Measurements from ENCODE around the gene ZNF229. TPM values are rescaled to one million over a fixed set of nuclear protein-coding genes. Genes with fewer than 3 reads are reported as not detected.

Gene ZNF229
- 8.5 and 11.0 TPM in 2 replicates for total RNA-seq

DNA sequence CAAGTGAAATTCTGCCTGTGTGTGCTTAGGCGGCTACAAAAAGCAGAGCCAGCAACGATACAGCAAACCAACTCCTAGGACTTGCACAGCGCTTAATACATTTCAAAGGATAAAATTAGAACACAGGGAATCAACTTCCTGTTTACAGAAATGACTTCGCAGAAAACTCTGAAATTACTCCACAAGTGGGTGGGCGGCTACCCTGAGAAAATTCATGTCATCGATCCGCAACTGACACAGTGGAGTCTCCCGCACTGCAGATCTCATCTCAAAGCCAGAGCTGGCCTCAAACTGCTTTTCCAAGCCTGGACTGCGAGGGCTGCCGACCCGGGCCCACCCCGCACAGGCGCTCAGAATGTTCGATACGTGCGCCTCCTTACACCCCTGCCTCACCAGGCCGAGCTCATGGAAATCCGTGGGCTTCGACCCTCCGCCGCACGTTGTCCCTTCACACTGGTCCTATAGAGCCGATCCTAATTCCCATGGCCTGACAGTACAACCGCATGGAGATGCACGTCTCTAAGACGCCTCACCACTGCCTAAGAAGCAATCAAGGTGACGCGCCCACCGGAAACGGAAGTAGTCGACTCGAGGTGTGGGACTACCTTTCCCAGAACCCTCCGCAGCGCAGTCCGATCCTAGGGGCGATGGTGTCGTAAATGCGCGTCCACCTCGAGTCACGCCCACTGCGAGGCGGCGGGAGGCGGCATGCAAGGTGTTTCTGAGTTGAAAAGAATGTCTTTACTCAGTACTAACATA, at the start of gene ZNF229:
Gene ZNF229 (minus strand): TSS at position 557 of the 759 bp plus-strand sequence. CDS start 5,625 bp downstream, outside the sequence.

DNA sequence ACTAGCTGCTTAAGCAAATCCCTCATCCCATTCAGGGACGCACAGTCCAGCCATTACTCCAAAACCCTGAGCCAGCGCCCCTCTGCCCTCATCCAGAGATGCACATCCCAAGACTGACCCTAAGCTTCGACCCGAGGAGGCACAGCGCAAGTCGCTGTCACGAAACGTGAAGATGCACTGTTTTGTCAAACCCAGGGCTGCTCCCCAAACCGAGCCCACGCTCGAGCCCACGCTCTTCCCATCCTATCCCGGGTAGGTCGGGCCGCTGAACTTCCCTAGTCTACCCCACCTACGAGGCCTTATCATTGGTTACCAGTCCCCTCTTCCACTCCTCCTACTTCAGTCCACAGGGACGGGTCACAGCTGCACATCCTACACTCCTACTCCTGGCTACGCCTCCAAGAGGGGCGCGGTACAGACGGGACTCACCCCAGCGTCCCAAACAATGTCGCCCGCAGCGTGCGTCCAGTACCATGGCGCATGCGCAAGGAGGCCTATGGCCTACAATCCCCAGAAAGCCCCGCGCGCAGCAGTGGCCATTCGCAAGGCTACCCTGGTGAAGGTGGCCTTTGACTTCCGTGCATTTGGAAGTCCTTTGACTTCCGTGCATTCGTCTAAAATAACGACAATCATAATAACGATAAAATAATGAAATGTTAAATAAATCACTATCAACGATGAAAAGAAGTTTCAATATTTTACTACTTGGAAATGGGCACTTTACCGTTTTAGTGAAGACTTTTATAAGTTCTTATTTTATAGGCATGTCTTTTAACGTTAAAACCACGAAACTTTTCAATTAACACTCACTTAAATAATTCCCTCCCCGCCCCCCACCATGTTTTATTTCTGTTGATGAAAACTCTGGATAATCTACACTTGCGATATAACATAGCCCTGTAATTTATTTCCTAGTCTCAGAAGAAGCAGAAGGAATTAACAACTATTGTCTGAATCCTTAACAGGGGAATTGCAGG, 46.8 kb downstream of the ZNF229 start, which contains the start of gene ZNF285:
Gene ZNF285 (minus strand): TSS at position 470 of the 977 bp plus-strand sequence. CDS start 4,395 bp downstream, outside the sequence.

Other genes starting within 250 kb of the ZNF229 start
- 19.3 and 20.5 TPM in 2 replicates for gene ZNF227, start 235.9 kb downstream of the ZNF229 start, total RNA-seq
- 0.55 and 0.87 TPM in 2 replicates for gene ZNF233, start 188.6 kb downstream of the ZNF229 start, total RNA-seq
- 2.4 and 3.2 TPM in 2 replicates for gene ZNF235, start 143.4 kb downstream of the ZNF229 start, total RNA-seq
- gene ZNF112, start 91.8 kb downstream of the ZNF229 start, total RNA-seq = 7.6 and 7.9 TPM in 2 replicates
- 3.1 and 6.6 TPM in 2 replicates for gene ZNF285, start 46.9 kb downstream of the ZNF229 start, total RNA-seq
- gene ZNF180, start 52.0 kb upstream of the ZNF229 start, total RNA-seq = 7.6 and 12.7 TPM in 2 replicates
- gene CEACAM20, start 81.2 kb upstream of the ZNF229 start, total RNA-seq = not detected in 2 replicates
- not detected in 2 replicates for gene IGSF23, start 165.1 kb upstream of the ZNF229 start, total RNA-seq
- 80.9 and 118 TPM in 2 replicates for gene PVR, start 195.4 kb upstream of the ZNF229 start, total RNA-seq
- gene CEACAM19, start 223.0 kb upstream of the ZNF229 start, total RNA-seq = 0.33 and 1.7 TPM in 2 replicates

Data from uterine smooth muscle cell (primary cell).